GM12873 (cell line): ENCODE measurements around the gene CYB561D1.

Source experiments
- TF ChIP-seq, protein P1 (sequence below): IDR thresholded peaks from 2 replicates; pipeline ENCODE4 v1.5.1; 2012; ENCODE audit warnings: low read depth, mild to moderate bottlenecking, moderate library complexity, low read length, control low read depth; ENCODE audit not compliant: insufficient read depth; ENCODE audit errors: missing control alignments

CYB561D1 gene

DNA sequence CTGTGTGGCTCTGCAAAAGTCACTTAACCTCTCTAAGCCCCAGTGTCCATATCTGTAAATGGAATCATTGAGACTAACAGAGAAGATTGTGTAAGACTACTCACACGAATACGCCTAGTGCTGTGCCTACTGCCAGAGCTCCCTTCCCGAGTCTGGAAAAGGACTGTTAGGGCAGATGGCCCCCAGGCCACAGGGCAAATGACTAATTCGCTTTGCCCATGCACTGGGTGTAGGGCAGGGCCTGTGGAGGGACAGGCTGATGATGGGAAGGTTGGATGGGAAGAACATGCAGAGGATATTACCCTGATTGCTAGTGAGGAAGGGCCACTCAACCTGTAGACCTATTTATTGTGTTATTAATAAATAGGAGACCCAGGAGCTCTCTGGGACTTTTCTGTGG, 41.6 kb downstream of the CYB561D1 start:
- TF ChIP-seq, protein P1, sequence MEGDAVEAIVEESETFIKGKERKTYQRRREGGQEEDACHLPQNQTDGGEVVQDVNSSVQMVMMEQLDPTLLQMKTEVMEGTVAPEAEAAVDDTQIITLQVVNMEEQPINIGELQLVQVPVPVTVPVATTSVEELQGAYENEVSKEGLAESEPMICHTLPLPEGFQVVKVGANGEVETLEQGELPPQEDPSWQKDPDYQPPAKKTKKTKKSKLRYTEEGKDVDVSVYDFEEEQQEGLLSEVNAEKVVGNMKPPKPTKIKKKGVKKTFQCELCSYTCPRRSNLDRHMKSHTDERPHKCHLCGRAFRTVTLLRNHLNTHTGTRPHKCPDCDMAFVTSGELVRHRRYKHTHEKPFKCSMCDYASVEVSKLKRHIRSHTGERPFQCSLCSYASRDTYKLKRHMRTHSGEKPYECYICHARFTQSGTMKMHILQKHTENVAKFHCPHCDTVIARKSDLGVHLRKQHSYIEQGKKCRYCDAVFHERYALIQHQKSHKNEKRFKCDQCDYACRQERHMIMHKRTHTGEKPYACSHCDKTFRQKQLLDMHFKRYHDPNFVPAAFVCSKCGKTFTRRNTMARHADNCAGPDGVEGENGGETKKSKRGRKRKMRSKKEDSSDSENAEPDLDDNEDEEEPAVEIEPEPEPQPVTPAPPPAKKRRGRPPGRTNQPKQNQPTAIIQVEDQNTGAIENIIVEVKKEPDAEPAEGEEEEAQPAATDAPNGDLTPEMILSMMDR, result no peak

GRCh38 chr1:109535971-109536491, 42.1 kb downstream of the CYB561D1 start:
- TF ChIP-seq, protein P1, result no peak

DNA sequence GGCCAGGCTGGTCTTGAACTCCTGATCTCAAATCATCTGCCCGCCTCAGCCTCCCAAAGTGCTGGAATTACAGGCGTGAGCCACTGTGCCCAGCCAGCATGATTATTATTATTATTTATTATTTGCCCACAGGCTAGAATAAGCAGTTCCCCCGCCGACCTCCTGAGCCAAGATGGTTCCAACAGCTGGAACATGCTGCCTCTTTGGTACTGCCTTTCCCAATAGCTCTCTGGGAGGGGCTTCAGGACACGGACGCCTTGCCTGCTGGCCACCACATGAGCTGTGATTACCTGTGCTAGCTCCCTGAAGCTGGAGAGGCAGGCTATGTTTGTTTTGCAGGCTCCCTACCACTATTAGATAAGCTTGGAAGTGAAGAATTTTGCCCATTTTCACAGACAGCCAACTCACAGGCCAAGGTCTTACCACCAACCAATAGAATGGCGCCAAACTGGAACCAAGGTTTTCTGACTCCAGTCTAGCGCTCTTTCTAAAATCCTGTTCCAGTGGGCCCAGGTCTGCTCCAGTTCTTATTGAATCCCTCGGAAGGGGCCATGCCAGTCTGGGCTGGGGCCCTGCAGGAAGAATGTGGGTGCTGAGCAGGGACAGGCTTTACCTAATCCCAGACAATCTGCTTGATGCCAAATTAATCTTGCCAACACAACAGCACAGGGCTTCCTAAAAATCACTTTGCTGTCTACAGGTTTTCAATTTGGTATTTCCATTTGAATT, 43.7 kb downstream of the CYB561D1 start:
- TF ChIP-seq, protein P1, result no peak

DNA sequence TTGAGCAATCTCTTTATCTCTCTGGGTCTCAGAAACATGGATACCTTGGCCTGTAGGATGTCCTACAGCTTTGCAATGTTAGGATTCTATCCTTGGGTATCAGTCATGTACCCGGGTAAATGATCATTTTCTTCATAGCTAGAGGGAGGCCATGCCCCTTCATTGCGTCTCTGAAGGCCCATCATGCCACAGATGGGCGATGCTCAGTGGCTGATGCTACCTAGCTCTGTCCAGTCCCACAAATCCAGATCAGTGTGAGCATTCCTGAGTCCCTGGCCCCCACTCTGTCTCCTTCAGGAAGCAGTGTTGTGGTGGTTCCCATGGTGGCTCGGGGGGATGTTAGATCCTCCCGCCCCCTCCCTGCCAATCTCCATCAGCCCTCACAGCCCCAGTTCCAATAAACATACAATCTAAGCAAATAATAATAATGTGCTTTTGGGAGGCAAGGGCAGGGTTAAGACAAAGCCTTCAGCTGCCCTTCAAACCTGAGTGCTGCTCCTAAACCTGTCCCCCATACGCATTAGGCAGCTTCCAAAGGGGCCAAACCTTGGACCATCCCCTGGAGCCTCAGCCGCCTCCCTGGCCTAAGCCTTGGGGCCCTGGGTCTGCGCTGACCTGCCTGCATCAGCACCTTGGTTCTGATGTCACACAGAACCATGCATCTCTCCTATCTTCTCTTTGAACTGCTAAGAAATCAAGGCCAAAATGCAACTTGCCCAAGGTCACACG, 45.1 kb downstream of the CYB561D1 start:
- TF ChIP-seq, protein P1, result no peak

DNA sequence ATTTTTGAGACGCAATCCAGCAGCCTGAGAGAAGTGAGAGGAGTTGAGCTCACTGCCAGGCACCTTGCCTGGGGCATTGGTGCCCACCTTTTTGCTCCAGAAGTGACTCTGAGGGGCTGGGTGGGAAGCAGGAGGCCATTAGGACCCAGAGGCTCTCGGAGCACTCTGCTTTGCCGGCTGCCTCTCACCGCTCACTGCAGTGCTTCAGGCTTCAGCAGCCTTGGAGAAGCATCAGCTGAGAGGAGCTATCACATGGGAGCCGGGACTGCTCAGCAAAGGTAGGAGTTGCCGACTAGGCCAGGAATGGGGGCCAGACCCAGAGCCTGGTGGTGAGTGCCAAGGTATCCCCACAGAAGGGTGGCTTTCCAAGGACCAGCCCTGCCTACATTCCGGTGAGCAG, 45.8 kb downstream of the CYB561D1 start, which contains the start of gene GPR61:
GPR61 (plus strand) TSS at position 197 of the 400 bp plus-strand sequence. CDS start 3,151 bp downstream, outside the sequence.
- TF ChIP-seq, protein P1, result no peak

- TF ChIP-seq, protein P1, result no peak
Measured at GRCh38 chr1:109541102-109541501, 47.2 kb downstream of the CYB561D1 start.

GRCh38 chr1:109542657-109543056, 48.8 kb downstream of the CYB561D1 start:
- TF ChIP-seq, protein P1, result no peak
